Stimulated activated CD8-positive, alpha-beta memory T cell treated with anti-CD3 and anti-CD28 coated beads, Interleukin-15, amount 100 ng/mL, for 1 hour (primary cell): ENCODE results near the gene NDRG2.
A peak's percentile ranks its signal among the peaks of the same experiment; 100 is the strongest.
"Not testable (repeated sequence)": the region's sequence is repeated elsewhere in the genome, so short reads cannot be mapped to it uniquely, and the experiment has no call there.

Experiments used
- DNase-seq: peaks from one replicate; pipeline ENCODE4 v3.0.0-alpha.2; 2020; ENCODE audit warnings: low read depth

NDRG2 gene

GRCh38 chr14:21033133-21033698 is 8.4 kb upstream of the NDRG2 start:
- no peak for DNase-seq

- no peak for DNase-seq
These were observed 7.7 kb upstream of the NDRG2 start for GRCh38 chr14:21032326-21033132.

DNA sequence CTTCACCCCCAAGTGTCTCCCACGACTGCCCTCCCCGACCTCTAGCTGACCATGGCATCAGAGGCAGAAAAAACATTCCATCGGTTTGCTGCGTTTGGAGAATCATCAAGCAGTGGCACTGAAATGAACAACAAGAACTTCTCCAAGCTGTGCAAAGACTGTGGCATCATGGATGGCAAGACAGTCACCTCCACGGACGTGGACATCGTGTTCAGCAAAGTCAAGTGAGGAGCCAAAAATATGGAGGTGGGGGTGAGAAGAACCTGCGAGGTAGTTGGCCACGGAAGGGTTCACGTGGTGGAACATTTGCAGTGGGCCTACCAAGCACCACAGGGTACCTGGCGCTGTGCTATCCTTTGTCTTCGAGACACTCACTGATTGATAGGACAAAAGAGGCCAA is 5.7 kb upstream of the NDRG2 start:
- no peak for DNase-seq

- DNase-seq = no peak
These were observed 5.1 kb upstream of the NDRG2 start, which contains the start of gene TPPP2 for GRCh38 chr14:21029917-21030316. Gene TPPP2 (plus strand): TSS chr14:21030217. CDS start chr14:21030582, 365 bp downstream.

DNA sequence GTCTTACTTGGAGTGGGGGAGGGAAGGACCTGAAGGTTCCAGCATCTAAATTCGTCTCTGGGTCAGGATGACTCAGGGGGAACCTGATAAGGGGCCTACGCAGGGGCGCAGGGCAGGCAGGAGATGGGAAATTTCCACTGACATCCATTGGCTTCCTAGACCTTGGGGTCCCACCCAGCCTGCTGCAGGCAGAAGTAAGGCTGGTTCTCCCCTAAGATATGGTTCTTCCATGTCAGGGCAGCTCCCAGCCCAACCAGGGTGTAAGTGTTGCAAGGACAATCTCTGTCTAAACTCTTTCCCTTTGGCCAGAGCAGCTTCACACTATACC is 2.1 kb upstream of the NDRG2 start:
- no peak for DNase-seq

GRCh38 chr14:21026274-21026987 is 1.6 kb upstream of the NDRG2 start:
- no peak for DNase-seq

DNA sequence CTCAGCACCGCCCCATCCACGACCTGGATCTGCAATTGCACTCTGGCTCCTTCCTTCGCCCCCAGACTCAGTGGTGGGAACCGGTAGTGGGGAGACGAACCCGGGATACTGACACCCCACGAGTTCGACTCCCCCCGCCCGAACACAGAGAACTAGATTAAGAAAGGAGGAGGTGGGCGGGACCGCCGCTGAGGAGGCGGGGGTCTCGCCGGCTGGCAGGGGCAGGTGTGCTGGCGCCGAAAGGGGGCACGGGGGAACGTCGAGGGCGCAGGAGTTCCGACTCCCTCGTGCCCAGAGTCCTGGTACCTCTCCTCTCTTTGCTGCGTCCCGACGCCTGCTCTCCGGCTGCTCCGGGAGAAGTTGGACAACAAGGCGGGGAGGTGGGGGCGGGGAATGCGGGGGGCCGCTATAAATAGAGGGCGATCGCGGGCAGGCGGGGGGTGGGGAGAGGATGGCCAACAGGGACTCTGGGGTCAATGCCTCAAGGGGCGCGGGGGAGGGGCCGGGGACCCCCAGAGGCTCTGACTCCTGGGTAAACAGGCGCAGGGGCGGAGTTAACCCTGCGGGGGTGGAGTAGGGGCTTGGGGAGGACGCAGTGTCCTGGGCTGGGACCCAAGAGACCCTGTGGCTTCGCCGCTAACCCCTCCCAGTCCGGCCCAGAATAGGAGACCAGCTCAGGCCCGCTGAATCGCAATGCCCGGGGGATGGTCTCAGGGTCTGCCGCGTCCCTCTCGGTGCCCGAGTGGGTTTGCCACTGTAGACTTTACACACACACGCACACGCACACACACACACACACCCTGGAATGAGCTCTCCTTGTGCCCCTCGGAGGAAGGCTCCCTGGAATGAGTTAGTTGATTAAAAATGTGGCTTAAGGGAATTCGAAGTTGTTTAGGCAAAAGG is 761 bp upstream of the NDRG2 start:
- no peak for DNase-seq

GRCh38 chr14:21023817-21024584 is 860 bp downstream of the NDRG2 start:
- no peak for DNase-seq

GRCh38 chr14:21023174-21023573 is 1.7 kb downstream of the NDRG2 start:
- DNase-seq = no peak

DNA sequence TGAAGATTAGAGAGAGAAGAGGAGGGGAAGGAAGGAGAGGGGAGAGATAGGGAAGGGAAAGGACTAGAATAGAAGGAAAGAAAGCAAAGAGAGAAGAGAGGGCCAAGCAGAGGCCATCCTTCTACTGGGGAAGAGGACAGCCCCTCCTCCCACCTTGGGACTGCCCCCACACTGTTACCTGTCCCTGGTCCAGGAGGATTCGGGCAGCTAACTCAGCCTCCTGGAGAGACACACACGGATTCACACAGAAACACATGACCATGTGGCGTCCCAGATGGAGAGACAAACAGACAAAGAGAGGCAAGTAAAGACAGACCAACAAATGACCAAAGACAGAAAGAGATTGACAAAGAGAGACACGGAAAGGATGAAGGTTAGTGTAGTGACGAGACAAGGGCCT is 2.2 kb downstream of the NDRG2 start:
- DNase-seq = no peak

- no peak for DNase-seq
These were observed 3.8 kb downstream of the NDRG2 start for GRCh38 chr14:21020977-21021545.

DNA sequence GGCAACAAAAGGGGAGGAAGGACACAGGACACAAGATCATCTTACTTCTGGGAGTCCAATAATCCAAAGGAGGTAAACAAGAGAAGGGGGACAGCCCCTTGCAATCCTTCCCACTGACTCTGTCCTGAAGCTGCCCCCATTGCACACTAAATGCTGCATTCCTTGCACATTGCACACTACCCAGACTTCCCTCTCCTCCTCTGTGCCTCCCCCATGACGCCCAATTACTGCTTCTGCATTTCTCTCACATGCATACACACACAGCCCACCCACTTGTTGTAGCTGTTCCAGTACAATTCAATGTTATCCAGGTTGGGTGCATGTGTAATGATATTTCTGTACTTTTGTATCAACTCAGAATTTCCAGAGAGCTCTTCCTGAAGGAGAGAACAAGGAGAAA is 5.5 kb downstream of the NDRG2 start:
- DNase-seq = no peak

- no peak for DNase-seq
These were observed 6.1 kb downstream of the NDRG2 start for GRCh38 chr14:21018781-21019180.

GRCh38 chr14:21018286-21018685 is 6.6 kb downstream of the NDRG2 start:
- no peak for DNase-seq

DNA sequence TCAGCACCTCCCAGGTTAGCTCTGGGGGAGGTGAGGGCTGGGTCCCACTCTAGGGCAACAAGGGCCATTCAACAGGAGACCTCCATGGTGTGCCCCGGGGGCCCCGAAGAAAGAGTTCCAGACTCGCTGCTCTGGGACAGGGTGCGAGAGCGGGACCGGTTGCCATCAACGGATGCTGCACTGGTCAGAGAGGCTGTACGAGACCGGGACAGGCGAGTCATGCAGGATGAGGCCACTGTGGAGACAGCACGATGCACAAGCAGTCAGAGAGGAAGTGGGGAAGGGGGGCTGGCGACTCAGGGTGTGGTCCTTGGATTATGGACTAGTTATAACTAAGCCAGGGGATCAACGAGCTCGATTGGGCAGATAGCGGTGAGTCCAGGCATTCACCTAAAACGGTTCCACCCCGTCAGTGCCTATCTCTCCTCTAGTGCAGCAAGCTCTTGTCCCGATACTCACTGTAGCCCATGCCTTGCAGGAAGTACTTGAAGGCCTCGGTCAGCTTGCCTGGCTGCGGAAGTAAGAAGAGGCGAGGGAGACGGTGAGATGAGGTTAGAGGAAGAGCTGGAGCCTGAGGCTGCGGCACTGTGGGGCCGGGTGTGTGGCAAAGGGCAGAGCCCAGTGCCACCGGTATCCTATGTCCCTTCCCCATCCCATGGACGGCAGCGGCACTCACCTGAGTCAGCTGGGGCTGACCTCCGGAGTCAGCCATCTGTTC is 7.2 kb downstream of the NDRG2 start:
- no peak for DNase-seq

GRCh38 chr14:21016413-21017190 is 8.3 kb downstream of the NDRG2 start:
- no peak for DNase-seq

GRCh38 chr14:21015312-21015711 is 9.5 kb downstream of the NDRG2 start:
- DNase-seq = no peak

- peak; percentile 78 for DNase-seq
These were observed 10.1 kb downstream of the NDRG2 start for GRCh38 chr14:21014761-21015190.

DNA sequence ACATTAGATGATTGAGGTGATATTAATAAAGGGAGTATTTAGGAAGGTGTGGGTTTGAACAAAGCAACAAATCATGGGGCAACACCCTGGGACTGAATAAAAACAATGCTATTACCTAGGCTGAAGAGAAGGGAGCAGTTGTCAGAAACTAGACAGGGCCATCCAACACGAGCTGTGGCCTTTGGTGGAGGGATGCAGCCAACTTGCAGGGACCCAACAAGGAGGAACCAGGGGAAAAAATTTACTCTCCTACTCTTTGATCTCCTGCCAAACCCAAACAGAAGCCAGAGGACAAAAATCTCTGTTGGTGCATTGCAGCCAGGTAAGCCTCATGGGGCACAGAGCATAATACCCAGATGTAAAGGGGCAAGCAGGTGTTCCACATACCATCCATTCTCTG is 13.7 kb downstream of the NDRG2 start:
- DNase-seq = no peak

DNA sequence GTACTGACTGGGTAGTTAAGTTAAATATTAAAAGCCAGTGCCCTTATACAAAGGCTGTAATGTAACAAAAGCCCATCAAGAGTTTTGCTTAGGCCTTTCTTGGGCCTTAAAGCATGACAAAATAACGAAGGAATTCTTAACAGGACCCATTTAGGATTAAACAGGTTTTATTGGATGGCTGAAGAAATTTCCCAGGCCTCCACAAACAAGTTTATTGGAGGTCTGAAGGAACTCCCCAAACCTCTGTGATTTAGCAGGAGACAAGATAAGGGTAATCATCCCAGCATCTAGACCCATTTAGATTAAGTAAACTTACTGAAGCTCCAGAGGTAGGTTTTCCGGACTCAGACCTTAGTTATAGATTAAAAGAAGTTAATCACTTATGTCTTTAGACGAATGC is 15.1 kb downstream of the NDRG2 start:
- DNase-seq = not testable (repeated sequence)
